Lower lobe of right lung (tissue), 2 donors: ENCODE data around the gene NEMF. TPM values are rescaled to one million over a fixed set of nuclear protein-coding genes. Genes with fewer than 3 reads are reported as not detected.
A peak's percentile ranks its signal among the peaks of the same experiment; 100 is the strongest.

Experiments used
- ATAC-seq, 2 donors: fragments of 200-7000 bp; cut with Tn5 transposase; one replicate each; pipeline ENCODE4 v1.9.1; 2020 to 2022; ENCODE audit warnings: mild to moderate bottlenecking in 2 of 2, moderate library complexity in 2 of 2
- DNase-seq: peaks from one replicate; pipeline ENCODE4 v3.0.0-alpha.2; 2020
- H3K27ac ChIP-seq: fragments of 200-600 bp; one replicate; pipeline ENCODE4 v1.8.0; 2022
- H3K27me3 ChIP-seq: fragments of 200-600 bp; one replicate; pipeline ENCODE4 v1.8.0; 2022; ENCODE audit warnings: low read depth
- H3K36me3 ChIP-seq: fragments of 200-600 bp; one replicate; pipeline ENCODE4 v1.8.0; 2022; ENCODE audit warnings: mild to moderate bottlenecking
- H3K4me1 ChIP-seq: fragments of 200-600 bp; one replicate; pipeline ENCODE4 v1.8.0; 2022
- H3K4me3 ChIP-seq: fragments of 200-600 bp; one replicate; pipeline ENCODE4 v1.8.0; 2022; ENCODE audit warnings: mild to moderate bottlenecking
- H3K9me3 ChIP-seq: fragments of 200-600 bp; one replicate; pipeline ENCODE4 v1.8.0; 2022
- CTCF ChIP-seq: fragments of 200-600 bp; IDR thresholded peaks from one replicate; pipeline ENCODE4 v1.8.0; 2022; ENCODE audit warnings: antibody characterized with exemption, mild to moderate bottlenecking
- intact Hi-C: fragments of 100-400 bp; cut with DNase I; formaldehyde crosslinking; loops from one replicate; pipeline ENCODE4 v1.11.0; 2022
- long read RNA-seq: library from polyadenylated mRNA; unstranded; transcript quantifications from one replicate; pipeline ENCODE4 v2.0.0, GENCODE V29; 2021
- total RNA-seq: library from RNA; stranded (reverse); fragmentation: NEBNext Ultra II Directional; extraction: Animal tissue kit (Norgen Biotek cat#: 25700); gene quantifications from one replicate; pipeline ENCODE4 v1.2.1, GENCODE V29; 2021
- donor health status: DM: no; HTN: yes; CAD: no; lungs with severe emphysema.

NEMF gene
- 66.1 TPM for total RNA-seq
- long read RNA-seq, partial matches to known transcripts = 50 of 74 reads
- long read RNA-seq, other reads (novel, unspliced or antisense) = 23 of 74 reads

- H3K27me3 ChIP-seq = no peaks in the 10 kb centered on the region
- DNase-seq (peak; percentile 91), ATAC-seq (peak; percentile 95 to 97)
- no peaks in the 10 kb centered on the region for H3K9me3 ChIP-seq
- H3K4me1 ChIP-seq = peaks cover 25% of the 10 kb centered on the region
- peak; percentile 78 for TF ChIP-seq CTCF
- peak within 1 kb of the TSS; percentile 77 for H3K4me3 ChIP-seq
- intact Hi-C loops = no loop called here
- H3K27ac ChIP-seq = peak within 1 kb of the TSS; percentile 93
- peaks cover 36% of the 10 kb centered on the region for H3K36me3 ChIP-seq
Measured at GRCh38 chr14:49852301-49853157, at the start of gene NEMF. Gene NEMF (minus strand): TSS chr14:49852788. CDS start chr14:49852753, 35 bp downstream.

- TF ChIP-seq CTCF = no peak
- Histone ChIP-seq H3K9me3 (no peaks in the 10 kb centered on the region), H3K4me3 (no peak overlapping the region), H3K27me3 (no peaks in the 10 kb centered on the region), H3K36me3 (peaks cover 4% of the 10 kb centered on the region), H3K4me1 (peaks cover 38% of the 10 kb centered on the region), H3K27ac (no peak overlapping the region)
- DNase-seq (no peak), ATAC-seq (no peak)
- intact Hi-C loops = no loop called here
Measured at GRCh38 chr14:49900973-49901372, 48.4 kb upstream of the NEMF start.

GRCh38 chr14:49898485-49898884 lies 45.9 kb upstream of the NEMF start:
- intact Hi-C loops = no loop called here
- Histone ChIP-seq H3K4me1 (peaks cover 55% of the 10 kb centered on the region), H3K4me3 (peak overlapping the region; percentile 9), H3K27ac (peak overlapping the region; percentile 28), H3K36me3 (peaks cover 29% of the 10 kb centered on the region), H3K27me3 (no peaks in the 10 kb centered on the region), H3K9me3 (no peaks in the 10 kb centered on the region)
- TF ChIP-seq CTCF = no peak
- ATAC-seq = peak in 1 of 2 donors; percentile 10
- DNase-seq = no peak

- Histone ChIP-seq H3K4me3 (peak overlapping the region; percentile 9), H3K36me3 (peaks cover 29% of the 10 kb centered on the region), H3K27ac (peak overlapping the region; percentile 13), H3K9me3 (no peaks in the 10 kb centered on the region), H3K4me1 (peaks cover 55% of the 10 kb centered on the region), H3K27me3 (no peaks in the 10 kb centered on the region)
- DNase-seq (no peak), ATAC-seq (peak in 1 of 2 donors; percentile 33)
- TF ChIP-seq CTCF = no peak
- intact Hi-C loops = no loop called here
Measured at GRCh38 chr14:49897965-49898364, 45.4 kb upstream of the NEMF start.

GRCh38 chr14:49897414-49897813 lies 44.8 kb upstream of the NEMF start:
- intact Hi-C loops = no loop called here
- no peak for TF ChIP-seq CTCF
- no peaks in the 10 kb centered on the region for H3K9me3 ChIP-seq
- H3K27me3 ChIP-seq = no peaks in the 10 kb centered on the region
- H3K27ac ChIP-seq = no peak overlapping the region
- H3K4me3 ChIP-seq = peak overlapping the region; percentile 98
- ATAC-seq (no peak), DNase-seq (no peak)
- peaks cover 55% of the 10 kb centered on the region for H3K4me1 ChIP-seq
- H3K36me3 ChIP-seq = peaks cover 29% of the 10 kb centered on the region
